Right cardiac atrium (tissue), 5 donors: ENCODE measurements around the gene TFF1. TPM values are rescaled to one million over a fixed set of nuclear protein-coding genes. Genes with fewer than 3 reads are reported as not detected.

Experiments used
- ATAC-seq, 2 donors: fragments of 200-7000 bp; cut with Tn5 transposase; one replicate each; pipeline versions ENCODE4 v1.8.0 to v1.9.1; 2020; ENCODE audit warnings: moderate library complexity in 2 of 2, mild to moderate bottlenecking in 1 of 2
- DNase-seq, 3 donors: peaks; one replicate each; pipeline ENCODE4 v3.0.0-alpha.2; 2020
- H3K27ac ChIP-seq: one replicate; pipeline ENCODE4 v1.5.1; 2013; ENCODE audit warnings: mild to moderate bottlenecking, low read length, control low read depth, moderate library complexity
- H3K27me3 ChIP-seq: one replicate; pipeline ENCODE4 v1.6.1; 2013; ENCODE audit not compliant: control insufficient read depth, insufficient read depth
- H3K4me1 ChIP-seq: one replicate; pipeline ENCODE4 v1.6.1; 2013; ENCODE audit warnings: low read length; ENCODE audit not compliant: control insufficient read depth, insufficient read depth
- H3K4me3 ChIP-seq: one replicate; pipeline ENCODE4 v1.5.1; 2013; ENCODE audit warnings: low read length, control low read depth
- H3K9me3 ChIP-seq: one replicate; pipeline ENCODE4 v1.6.1; 2013; ENCODE audit warnings: low read length; ENCODE audit not compliant: control insufficient read depth
- WGBS: extraction: QIAGEN DNeasy Blood & Tissue Kit; methylation state at CpG from one replicate; pipeline ENCODE4 v1.1.7; 2013; 5-methylcytosine and 5-hydroxymethylcytosine counted together
- intact Hi-C, 4 donors: fragments of 100-400 bp; cut with DNase I; formaldehyde crosslinking; loops; one replicate each; pipeline versions ENCODE4 v1.11.0 to v1.14.0; 2022 to 2023
- polyA plus RNA-seq: library from polyadenylated mRNA; stranded (reverse); fragments of 200-250 nt; gene quantifications from one replicate; pipeline ENCODE4 v1.2.3, GENCODE V29; 2013
- total RNA-seq, 4 donors: library from RNA; stranded (reverse); fragmentation: NEBNext Ultra II Directional; extraction: Animal tissue kit (Norgen Biotek cat#: 25700); gene quantifications; one replicate each; pipeline ENCODE4 v1.2.1, GENCODE V29; 2021
- donor health status: healthy with polysubstance abuse.
- donor health status: DM: no; HTN: yes; CAD: no.
- donor health status: DM: no; HTN: no; CAD: no.
- donor health status: DM: no; HTN: yes; CAD: no; lungs with severe emphysema.
- donor health status: DM: yes; HTN: yes; CAD: no.

The TFF1 gene
- total and polyA plus RNA-seq, 5 donors, result not detected

GRCh38 chr21:42340187-42341050 lies 25.9 kb downstream of the TFF1 start:
- no peaks in the 10 kb centered on the region for H3K9me3 ChIP-seq
- intact Hi-C loops, result no loop called here
- WGBS, result 83% methylated on average over 24 of the region's 24 CpGs
- H3K27me3 ChIP-seq, result no peaks in the 10 kb centered on the region
- H3K4me3 ChIP-seq, result no peak overlapping the region
- DNase-seq (no peak), ATAC-seq (no peak)
- H3K4me1 ChIP-seq, result no peaks in the 10 kb centered on the region
- H3K27ac ChIP-seq, result no peak overlapping the region

GRCh38 chr21:42338729-42339715 lies 27.3 kb downstream of the TFF1 start:
- ATAC-seq (no peak), DNase-seq (no peak)
- no peaks in the 10 kb centered on the region for H3K4me1 ChIP-seq
- intact Hi-C loops, result no loop called here
- 92% methylated on average over 17 of the region's 17 CpGs for WGBS
- no peaks in the 10 kb centered on the region for H3K9me3 ChIP-seq
- no peak overlapping the region for H3K4me3 ChIP-seq
- H3K27me3 ChIP-seq, result no peaks in the 10 kb centered on the region
- H3K27ac ChIP-seq, result no peak overlapping the region

GRCh38 chr21:42337830-42338728 lies 28.3 kb downstream of the TFF1 start:
- no peaks in the 10 kb centered on the region for H3K4me1 ChIP-seq
- H3K4me3 ChIP-seq, result no peak overlapping the region
- intact Hi-C loops, result no loop called here
- ATAC-seq, result peak; percentile 72 to 85
- H3K27ac ChIP-seq, result no peak overlapping the region
- DNase-seq, result peak in 2 of 3 donors; percentile 56 to 79
- no peaks in the 10 kb centered on the region for H3K9me3 ChIP-seq
- 39% methylated on average over 23 of the region's 23 CpGs for WGBS
- H3K27me3 ChIP-seq, result no peaks in the 10 kb centered on the region

- WGBS, result 93% methylated on average over 4 of the region's 4 CpGs
- DNase-seq (no peak), ATAC-seq (no peak)
- Histone ChIP-seq H3K9me3 (no peaks in the 10 kb centered on the region), H3K4me3 (no peak overlapping the region), H3K27ac (no peak overlapping the region), H3K4me1 (no peaks in the 10 kb centered on the region), H3K27me3 (no peaks in the 10 kb centered on the region)
- intact Hi-C loops, result no loop called here
Measured at GRCh38 chr21:42337276-42337675, 29.1 kb downstream of the TFF1 start.

- no peaks in the 10 kb centered on the region for H3K27me3 ChIP-seq
- no peak overlapping the region for H3K27ac ChIP-seq
- 23% methylated on average over 10 of the region's 10 CpGs for WGBS
- ATAC-seq (no peak), DNase-seq (no peak)
- intact Hi-C loops, result no loop called here
- no peak overlapping the region for H3K4me3 ChIP-seq
- no peaks in the 10 kb centered on the region for H3K4me1 ChIP-seq
- H3K9me3 ChIP-seq, result peaks cover 2% of the 10 kb centered on the region
Measured at GRCh38 chr21:42336054-42336453, 30.3 kb downstream of the TFF1 start.

GRCh38 chr21:42332557-42333317 lies 33.6 kb downstream of the TFF1 start:
- ATAC-seq (no peak), DNase-seq (no peak)
- intact Hi-C loops, result no loop called here
- 81% methylated on average over 5 of the region's 5 CpGs for WGBS
- Histone ChIP-seq H3K4me1 (no peaks in the 10 kb centered on the region), H3K4me3 (no peak overlapping the region), H3K27ac (no peak overlapping the region), H3K9me3 (peaks cover 2% of the 10 kb centered on the region), H3K27me3 (no peaks in the 10 kb centered on the region)

GRCh38 chr21:42331660-42332059 lies 34.7 kb downstream of the TFF1 start:
- intact Hi-C loops, result no loop called here
- Histone ChIP-seq H3K27me3 (no peaks in the 10 kb centered on the region), H3K9me3 (peaks cover 2% of the 10 kb centered on the region), H3K4me3 (no peak overlapping the region), H3K27ac (no peak overlapping the region), H3K4me1 (no peaks in the 10 kb centered on the region)
- ATAC-seq (no peak), DNase-seq (no peak)

GRCh38 chr21:42330380-42331371 lies 35.7 kb downstream of the TFF1 start:
- DNase-seq, result no peak
- intact Hi-C loops, result no loop called here
- H3K27me3 ChIP-seq, result no peaks in the 10 kb centered on the region
- no peak overlapping the region for H3K4me3 ChIP-seq
- WGBS, result 92% methylated on average over 4 of the region's 4 CpGs
- H3K27ac ChIP-seq, result no peak overlapping the region
- ATAC-seq, result no peak
- H3K9me3 ChIP-seq, result peaks cover 2% of the 10 kb centered on the region
- no peaks in the 10 kb centered on the region for H3K4me1 ChIP-seq

GRCh38 chr21:42324896-42325295 lies 41.4 kb downstream of the TFF1 start:
- intact Hi-C loops, result no loop called here

More at GRCh38 chr21:42324896-42325295, 41.4 kb downstream of the TFF1 start:
- Histone ChIP-seq H3K27me3 (no peaks in the 10 kb centered on the region), H3K4me1 (no peaks in the 10 kb centered on the region), H3K4me3 (no peak overlapping the region), H3K9me3 (no peaks in the 10 kb centered on the region), H3K27ac (no peak overlapping the region)
- DNase-seq, result no peak
- no peak for ATAC-seq
- 80% methylated on average over 6 of the region's 6 CpGs for WGBS
